ENCODE data around the gene PRSS36.
A peak's percentile ranks its signal among the peaks of the same experiment; 100 is the strongest.
"Not testable (repeated sequence)": the region's sequence is repeated elsewhere in the genome, so short reads cannot be mapped to it uniquely, and the experiment has no call there.

PRSS36 gene

GRCh38 chr16:31118223-31119155, 31.4 kb downstream of the PRSS36 start:
- no peak for DNase-seq

- DNase-seq: peak; percentile 93
Measured at GRCh38 chr16:31117384-31118222, 32.3 kb downstream of the PRSS36 start, which contains the start of gene KAT8. KAT8 (plus strand) TSS chr16:31117664; CDS start chr16:31117682, 18 bp downstream.

DNA sequence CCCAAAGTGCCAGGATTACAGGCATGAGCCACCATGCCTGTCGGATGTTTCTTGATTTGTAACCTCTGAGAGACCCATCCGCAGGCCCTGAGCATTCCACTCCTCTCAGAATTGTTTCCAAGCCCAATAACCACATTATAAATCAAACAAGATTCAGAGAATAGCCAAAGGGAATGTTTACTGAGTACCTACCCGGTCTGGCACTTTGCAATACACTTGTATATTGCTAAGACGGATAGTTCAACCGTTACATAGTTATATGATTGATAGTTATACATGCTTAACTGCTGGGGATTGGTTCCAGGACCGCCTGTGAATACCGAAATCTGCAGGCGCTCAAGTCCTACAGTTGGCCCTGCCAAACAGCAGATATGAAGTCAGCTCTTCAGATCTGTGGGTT, 35.4 kb downstream of the PRSS36 start:
- no peak for DNase-seq

GRCh38 chr16:31113121-31114120, 36.4 kb downstream of the PRSS36 start:
- DNase-seq: no peak

- DNase-seq: no peak
Measured at GRCh38 chr16:31112711-31113110, 37.2 kb downstream of the PRSS36 start.

GRCh38 chr16:31111881-31112466, 37.9 kb downstream of the PRSS36 start:
- no peak for DNase-seq

DNA sequence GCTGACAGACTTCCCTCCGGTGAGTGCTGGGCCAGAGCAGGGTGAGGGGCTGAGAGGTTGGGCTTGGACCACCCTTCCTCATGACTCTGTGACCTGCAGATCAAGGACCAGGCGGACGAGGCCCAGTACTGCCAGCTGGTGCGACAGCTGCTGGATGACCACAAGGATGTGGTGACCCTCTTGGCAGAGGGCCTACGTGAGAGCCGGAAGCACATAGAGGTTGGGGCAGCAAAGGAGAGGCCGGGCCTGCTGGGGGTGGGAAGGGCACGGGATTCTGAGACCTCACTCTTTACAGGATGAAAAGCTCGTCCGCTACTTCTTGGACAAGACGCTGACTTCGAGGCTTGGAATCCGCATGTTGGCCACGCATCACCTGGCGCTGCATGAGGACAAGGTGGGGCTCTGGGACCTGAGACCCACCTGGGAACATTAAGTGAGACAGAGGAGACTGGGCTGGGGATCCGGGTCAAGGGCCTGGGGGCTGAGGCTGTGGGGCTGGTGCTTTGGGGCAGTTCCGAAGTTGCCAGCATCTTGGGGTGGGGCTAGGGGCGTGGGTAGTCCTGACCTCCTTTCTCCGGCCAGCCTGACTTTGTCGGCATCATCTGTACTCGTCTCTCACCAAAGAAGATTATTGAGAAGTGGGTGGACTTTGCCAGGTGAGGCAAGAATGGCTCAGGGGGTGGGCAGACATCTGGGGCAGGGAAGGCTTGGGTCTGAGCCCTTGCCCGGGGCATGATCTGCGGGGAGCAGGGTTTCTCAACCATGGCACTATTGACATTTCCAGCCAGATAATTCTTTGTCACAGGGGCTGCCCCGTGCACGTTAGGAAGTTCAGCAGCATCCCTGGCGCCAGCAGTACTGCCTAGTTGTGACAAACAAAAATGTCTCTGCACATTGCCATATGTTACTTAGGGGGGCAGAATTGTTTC, 39.5 kb downstream of the PRSS36 start:
- DNase-seq: no peak

- no peak for DNase-seq
Measured at GRCh38 chr16:31109622-31110021, 40.2 kb downstream of the PRSS36 start.

- no peak for DNase-seq
Measured at GRCh38 chr16:31108794-31109558, 40.9 kb downstream of the PRSS36 start.

- DNase-seq: peak; percentile 14
Measured at GRCh38 chr16:31108035-31108793, 41.7 kb downstream of the PRSS36 start, which contains the start of gene BCKDK. BCKDK (plus strand) TSS chr16:31108386; CDS start chr16:31109224, 838 bp downstream.

GRCh38 chr16:31107465-31107867, 42.4 kb downstream of the PRSS36 start:
- no peak for DNase-seq

DNA sequence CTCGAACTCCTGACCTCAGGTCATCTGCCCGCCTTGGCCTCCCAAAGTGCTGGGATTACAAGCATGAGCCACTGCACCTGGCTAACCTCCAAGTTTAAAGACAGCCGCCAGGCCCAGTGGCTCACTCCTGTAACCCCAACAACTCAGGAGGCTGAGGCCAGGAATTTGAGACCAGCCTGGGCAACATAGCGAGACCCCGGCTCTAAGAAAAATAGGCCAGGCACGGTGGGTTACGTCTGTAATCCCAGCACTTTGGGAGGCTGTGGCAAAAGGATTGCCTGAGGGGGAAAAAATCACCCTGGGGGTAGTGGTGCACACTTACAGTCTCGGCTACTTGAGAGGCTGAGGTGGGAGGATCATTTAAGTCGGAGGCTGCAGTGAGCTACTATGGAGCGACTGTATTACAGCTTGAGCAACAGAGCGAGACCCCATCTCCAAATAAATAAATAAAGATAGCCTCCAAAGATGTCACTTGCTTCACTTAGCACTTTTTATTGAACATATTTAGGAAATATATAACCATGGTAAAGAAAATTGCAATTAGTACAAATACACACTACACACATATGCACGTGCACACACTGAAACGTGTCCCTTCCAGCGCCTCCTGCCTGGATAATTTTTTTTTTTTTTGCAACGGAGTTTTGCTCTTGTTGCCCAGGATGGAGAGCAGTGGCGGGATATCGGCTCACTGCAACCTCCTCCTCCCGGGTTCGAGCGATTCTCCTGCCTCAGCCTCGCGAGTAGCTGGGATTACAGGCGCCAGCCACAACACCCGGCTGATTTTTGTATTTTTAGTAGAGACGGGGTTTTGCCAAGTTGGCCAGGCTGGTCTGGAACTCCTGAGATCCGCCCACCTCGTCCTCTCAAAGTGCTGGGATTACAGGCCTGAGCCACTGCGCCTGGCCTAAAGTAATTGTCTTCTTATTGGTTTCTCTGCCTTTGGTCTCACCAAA, 43.1 kb downstream of the PRSS36 start:
- DNase-seq: no peak

DNA sequence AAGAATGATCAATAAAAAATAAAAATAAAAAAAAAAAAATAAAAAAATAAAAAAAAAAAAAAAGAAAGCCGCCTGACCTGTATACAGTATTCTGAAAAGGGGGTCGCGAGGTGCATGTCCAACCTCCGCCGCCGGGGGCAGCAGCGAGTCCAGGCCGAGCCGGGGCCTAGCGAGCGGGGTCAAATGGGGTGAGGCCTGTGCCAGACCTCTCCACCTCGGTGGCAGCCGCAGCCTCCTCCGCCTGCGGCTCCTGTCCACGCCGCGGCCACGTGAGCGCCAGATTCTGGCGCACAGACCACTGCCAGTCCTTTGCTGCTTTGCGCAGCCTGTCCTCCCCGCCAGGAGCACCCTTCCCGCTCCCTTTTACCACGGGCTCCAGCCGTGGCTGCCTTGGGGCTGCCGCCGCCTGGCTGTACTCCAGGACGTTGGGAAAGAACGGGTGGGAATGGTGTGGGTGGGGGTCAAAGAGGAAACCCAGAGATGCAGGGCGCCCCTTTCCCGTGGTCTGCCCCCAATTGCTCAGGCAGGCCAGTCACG, 44.1 kb downstream of the PRSS36 start:
- no peak for DNase-seq

GRCh38 chr16:31100876-31101641, 48.8 kb downstream of the PRSS36 start:
- DNase-seq: not testable (repeated sequence)

DNA sequence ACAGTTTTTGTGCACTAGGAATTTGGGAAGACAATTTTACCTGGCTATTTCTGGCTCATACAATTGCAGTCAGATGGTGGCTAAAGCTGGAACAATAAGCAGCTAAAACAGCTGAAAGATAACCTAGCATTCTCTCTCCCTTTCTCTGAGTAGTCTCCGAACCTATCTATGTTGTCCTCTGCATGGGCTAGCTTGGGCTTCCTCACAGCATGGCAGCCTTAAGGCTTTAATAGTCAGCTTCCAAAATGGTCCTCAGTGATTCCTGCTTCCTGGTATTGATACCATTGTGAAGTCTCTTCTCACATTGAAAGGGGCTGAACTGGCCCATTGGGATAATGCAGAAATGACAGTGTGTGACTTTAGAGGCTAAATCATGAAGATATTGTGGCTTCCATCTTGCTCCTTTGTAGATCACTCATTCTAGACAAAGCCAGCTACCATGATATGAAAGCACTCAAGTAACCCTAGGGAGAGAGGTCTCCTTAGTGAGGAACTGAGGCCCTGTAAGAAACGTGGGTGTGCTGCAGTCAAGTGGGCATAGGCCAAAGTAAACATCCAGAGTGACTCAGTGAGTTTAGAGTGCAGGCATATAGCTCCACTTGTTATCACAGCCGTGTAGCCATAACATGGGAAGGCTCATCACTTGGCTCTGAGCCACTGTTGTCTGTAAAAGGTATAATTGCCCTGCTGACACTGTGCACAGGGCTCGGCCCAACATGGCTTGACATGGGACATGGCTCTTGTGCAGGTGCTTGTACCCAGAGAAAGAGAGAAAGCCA, 49.8 kb downstream of the PRSS36 start:
- DNase-seq: no peak

All from KG1 (cell line).